ENCODE data around the gene TM4SF5.

TM4SF5 gene

DNA sequence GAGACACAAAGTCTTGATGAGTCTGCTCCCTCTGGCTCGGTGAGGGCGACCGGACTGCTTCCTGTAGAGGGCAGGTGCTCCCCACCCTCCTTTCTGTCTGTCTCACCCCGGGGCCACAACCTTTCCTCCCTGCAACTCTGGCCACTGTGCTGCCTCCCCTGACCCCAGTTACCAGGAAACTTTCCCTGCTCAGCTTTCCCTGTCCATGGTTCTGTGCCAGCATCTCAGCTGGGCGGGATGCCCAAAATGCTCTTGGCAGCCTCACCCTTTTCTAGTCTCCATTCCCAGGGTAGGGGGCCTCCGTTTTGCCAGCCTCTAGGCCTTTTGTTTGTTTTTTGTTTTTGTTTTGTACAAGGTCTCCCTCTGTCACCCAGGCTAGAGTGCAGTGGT lies 36.7 kb downstream of the TM4SF5 start:
- no CpG with 5 or more reads among the region's 6 CpGs for WGBS (ENCODE audit: insufficient coverage, insufficient read length)
- Histone ChIP-seq H3K4me1 (ENCODE audit: control insufficient read depth, insufficient read depth, low read length) (no peaks in the 10 kb centered on the region), H3K27me3 (ENCODE audit: control insufficient read depth, insufficient read depth, low read length) (no peaks in the 10 kb centered on the region), H3K27ac (ENCODE audit: low read length) (no peak overlapping the region), H3K4me3 (ENCODE audit: low read length) (no peak overlapping the region), H3K9me3 (ENCODE audit: control insufficient read depth, insufficient read depth, low read length) (no peaks in the 10 kb centered on the region), H3K36me3 (ENCODE audit: control insufficient read depth, insufficient read depth, low read length) (0 out of 2 replicates have a peak, but pooled peaks cover 2% of the 10 kb centered on the region)
- DNase-seq (ENCODE audit: low read depth, low spot score), result no peak

DNA sequence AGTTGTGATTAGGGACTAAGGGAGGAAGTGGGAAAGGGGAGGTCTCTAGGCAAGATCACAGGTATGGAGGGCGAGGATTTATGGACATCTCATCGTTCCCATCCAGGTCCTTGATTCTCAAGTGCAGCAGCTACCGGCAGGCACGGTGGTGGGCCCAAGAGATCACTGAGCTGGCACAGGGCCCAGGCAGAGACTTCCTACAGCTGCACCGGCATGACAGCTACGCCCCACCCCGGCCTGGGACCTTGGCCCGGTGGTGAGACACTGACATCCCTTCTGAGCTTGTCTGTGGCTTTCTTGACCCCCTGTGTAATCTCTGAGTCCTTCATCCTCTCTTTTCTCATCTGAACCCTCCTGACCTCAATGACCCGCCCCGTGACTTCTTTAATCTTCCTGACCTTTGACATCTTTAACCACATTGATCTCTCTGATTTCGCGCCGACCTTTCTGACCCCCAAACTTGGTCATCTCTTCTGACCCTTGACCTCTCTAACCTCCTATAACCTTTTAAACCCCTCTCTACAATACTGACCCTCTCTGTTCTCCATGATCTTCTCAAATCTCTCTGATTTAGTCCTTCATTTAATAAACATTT lies 39.1 kb downstream of the TM4SF5 start:
- Histone ChIP-seq H3K27me3 (ENCODE audit: control insufficient read depth, insufficient read depth, low read length) (no peaks in the 10 kb centered on the region), H3K4me3 (ENCODE audit: low read length) (no peak overlapping the region), H3K9me3 (ENCODE audit: control insufficient read depth, insufficient read depth, low read length) (no peaks in the 10 kb centered on the region), H3K4me1 (ENCODE audit: control insufficient read depth, insufficient read depth, low read length) (no peaks in the 10 kb centered on the region), H3K36me3 (ENCODE audit: control insufficient read depth, insufficient read depth, low read length) (peaks cover 6% of the 10 kb centered on the region), H3K27ac (ENCODE audit: low read length) (no peak overlapping the region)
- DNase-seq (ENCODE audit: low read depth, low spot score), result no peak
- no CpG with 5 or more reads among the region's 13 CpGs for WGBS (ENCODE audit: insufficient coverage, insufficient read length)

DNA sequence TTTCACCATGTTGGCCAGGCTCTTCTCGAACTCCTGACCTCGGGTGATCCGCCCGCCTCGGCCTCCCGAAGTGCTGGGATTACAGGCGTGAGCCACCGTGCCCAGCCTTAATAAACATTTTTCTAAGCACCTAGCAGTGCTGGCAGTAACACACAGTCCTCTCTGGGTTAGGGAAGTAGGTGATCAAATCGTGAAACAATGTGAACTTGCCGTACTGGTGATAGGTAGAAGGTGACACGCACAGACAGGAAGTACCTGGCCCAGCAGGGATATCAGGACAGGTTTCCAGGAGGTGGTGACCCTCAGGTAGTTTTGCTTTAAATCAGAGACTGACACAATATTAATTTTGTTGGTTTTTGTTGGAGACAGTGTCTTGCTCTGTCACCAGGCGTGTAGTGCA lies 39.8 kb downstream of the TM4SF5 start:
- no CpG with 5 or more reads among the region's 12 CpGs for WGBS (ENCODE audit: insufficient coverage, insufficient read length)
- no peaks in the 10 kb centered on the region for H3K9me3 ChIP-seq (ENCODE audit: control insufficient read depth, insufficient read depth, low read length)
- H3K27ac ChIP-seq (ENCODE audit: low read length), result no peak overlapping the region
- H3K27me3 ChIP-seq (ENCODE audit: control insufficient read depth, insufficient read depth, low read length), result no peaks in the 10 kb centered on the region
- peaks cover 7% of the 10 kb centered on the region for H3K36me3 ChIP-seq (ENCODE audit: control insufficient read depth, insufficient read depth, low read length)
- H3K4me1 ChIP-seq (ENCODE audit: control insufficient read depth, insufficient read depth, low read length), result no peaks in the 10 kb centered on the region
- no peak overlapping the region for H3K4me3 ChIP-seq (ENCODE audit: low read length)
- DNase-seq (ENCODE audit: low read depth, low spot score), result no peak

DNA sequence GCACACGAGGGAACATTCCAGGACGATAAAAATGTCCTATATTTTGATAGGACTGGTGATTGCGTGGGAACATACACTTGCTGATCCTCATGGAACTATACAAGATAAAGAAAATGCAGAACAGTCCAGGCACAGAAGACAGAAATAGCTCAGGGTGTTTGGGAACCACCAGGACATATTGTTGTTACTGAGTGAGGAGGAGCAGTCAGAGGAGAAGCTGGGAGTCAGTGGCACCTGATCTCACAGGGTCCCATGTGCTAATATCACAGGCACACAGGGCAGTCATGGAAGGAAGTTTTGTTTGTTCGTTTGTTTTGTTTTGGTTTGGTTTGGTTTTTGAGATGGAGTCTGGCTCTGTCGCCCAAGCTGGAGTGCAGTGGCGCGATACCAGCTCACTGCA lies 41.0 kb downstream of the TM4SF5 start:
- Histone ChIP-seq H3K27ac (ENCODE audit: low read length) (no peak overlapping the region), H3K9me3 (ENCODE audit: control insufficient read depth, insufficient read depth, low read length) (no peaks in the 10 kb centered on the region), H3K27me3 (ENCODE audit: control insufficient read depth, insufficient read depth, low read length) (no peaks in the 10 kb centered on the region), H3K4me1 (ENCODE audit: control insufficient read depth, insufficient read depth, low read length) (no peaks in the 10 kb centered on the region), H3K4me3 (ENCODE audit: low read length) (no peak overlapping the region), H3K36me3 (ENCODE audit: control insufficient read depth, insufficient read depth, low read length) (peaks cover 14% of the 10 kb centered on the region)
- no peak for DNase-seq (ENCODE audit: low read depth, low spot score)
- no CpG with 5 or more reads among the region's 7 CpGs for WGBS (ENCODE audit: insufficient coverage, insufficient read length)

DNA sequence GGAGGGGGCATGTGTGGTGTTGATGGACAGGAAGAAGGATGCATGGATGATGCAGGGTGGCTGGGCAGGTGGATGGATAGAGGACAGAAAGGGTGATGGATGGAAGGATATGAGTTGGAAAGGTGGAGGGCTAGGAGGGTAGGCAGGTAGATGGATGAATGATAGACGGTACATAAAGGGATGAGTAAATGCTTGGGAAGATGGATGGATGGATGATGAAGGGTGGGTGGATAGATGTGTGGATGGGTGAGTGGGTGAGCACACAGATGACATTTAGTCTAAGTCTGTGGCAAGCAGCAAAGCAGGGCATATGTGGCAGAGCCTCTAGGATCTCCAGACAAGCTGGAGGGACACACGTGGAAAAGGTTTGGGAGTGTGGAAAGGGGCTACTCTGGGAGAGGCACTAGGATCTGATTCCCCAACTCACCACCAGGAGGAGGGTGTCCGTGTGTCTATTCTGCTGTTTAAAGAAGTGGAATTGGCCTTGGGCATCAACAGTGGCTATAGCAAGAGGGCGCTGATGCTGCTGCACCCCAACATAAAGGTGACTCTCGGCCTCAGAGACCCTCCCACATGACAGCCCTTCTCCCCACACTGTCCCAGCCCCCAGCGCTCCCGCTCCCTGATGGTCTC lies 43.5 kb downstream of the TM4SF5 start:
- 100% methylated on average over 1 of the region's 7 CpGs for WGBS (ENCODE audit: insufficient coverage, insufficient read length)
- Histone ChIP-seq H3K27me3 (ENCODE audit: control insufficient read depth, insufficient read depth, low read length) (no peaks in the 10 kb centered on the region), H3K4me3 (ENCODE audit: low read length) (no peak overlapping the region), H3K27ac (ENCODE audit: low read length) (no peak overlapping the region), H3K9me3 (ENCODE audit: control insufficient read depth, insufficient read depth, low read length) (no peaks in the 10 kb centered on the region), H3K4me1 (ENCODE audit: control insufficient read depth, insufficient read depth, low read length) (no peaks in the 10 kb centered on the region), H3K36me3 (ENCODE audit: control insufficient read depth, insufficient read depth, low read length) (peaks cover 14% of the 10 kb centered on the region)
- no peak for DNase-seq (ENCODE audit: low read depth, low spot score)

DNA sequence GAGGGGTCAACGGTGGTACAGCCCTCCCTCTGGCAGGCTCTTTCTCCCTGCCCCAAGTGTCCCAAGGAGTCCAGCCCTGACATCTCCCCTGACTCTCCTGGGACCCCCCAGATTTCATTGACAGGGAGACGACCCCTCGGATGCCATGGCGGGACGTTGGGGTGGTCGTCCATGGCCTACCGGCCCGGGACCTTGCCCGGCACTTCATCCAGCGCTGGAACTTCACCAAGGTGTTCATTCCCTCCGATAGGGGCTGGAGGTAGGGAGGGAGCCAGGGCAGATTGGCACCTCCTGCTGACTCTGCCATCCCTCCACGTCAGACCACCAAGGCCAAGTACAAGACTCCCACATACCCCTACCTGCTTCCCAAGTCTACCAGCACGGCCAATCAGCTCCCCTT lies 45.1 kb downstream of the TM4SF5 start:
- H3K4me3 ChIP-seq (ENCODE audit: low read length), result no peak overlapping the region
- no CpG with 5 or more reads among the region's 13 CpGs for WGBS (ENCODE audit: insufficient coverage, insufficient read length)
- no peaks in the 10 kb centered on the region for H3K9me3 ChIP-seq (ENCODE audit: control insufficient read depth, insufficient read depth, low read length)
- DNase-seq (ENCODE audit: low read depth, low spot score), result no peak
- peaks cover 11% of the 10 kb centered on the region for H3K36me3 ChIP-seq (ENCODE audit: control insufficient read depth, insufficient read depth, low read length)
- H3K4me1 ChIP-seq (ENCODE audit: control insufficient read depth, insufficient read depth, low read length), result no peaks in the 10 kb centered on the region
- no peaks in the 10 kb centered on the region for H3K27me3 ChIP-seq (ENCODE audit: control insufficient read depth, insufficient read depth, low read length)
- H3K27ac ChIP-seq (ENCODE audit: low read length), result no peak overlapping the region

DNA sequence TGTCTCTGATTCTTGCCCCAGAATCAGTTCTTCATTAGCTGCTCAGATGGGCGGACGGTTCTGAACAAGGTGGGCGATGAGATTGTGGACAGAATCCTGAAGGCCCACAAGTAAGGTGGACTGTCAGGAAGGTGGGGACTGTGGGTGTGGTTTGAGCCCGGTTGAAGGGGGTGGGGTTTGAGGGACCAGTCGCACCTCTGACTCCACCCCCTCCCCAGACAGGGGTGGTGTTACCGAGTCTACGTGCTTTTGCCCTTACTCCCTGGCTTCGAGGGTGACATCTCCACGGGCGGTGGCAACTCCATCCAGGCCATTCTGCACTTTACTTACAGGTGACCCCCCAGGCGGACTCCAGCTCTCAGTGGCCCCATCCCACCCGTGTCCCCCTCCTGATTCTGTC lies 46.6 kb downstream of the TM4SF5 start:
- Histone ChIP-seq H3K27me3 (ENCODE audit: control insufficient read depth, insufficient read depth, low read length) (no peaks in the 10 kb centered on the region), H3K27ac (ENCODE audit: low read length) (no peak overlapping the region), H3K9me3 (ENCODE audit: control insufficient read depth, insufficient read depth, low read length) (no peaks in the 10 kb centered on the region), H3K4me3 (ENCODE audit: low read length) (no peak overlapping the region), H3K4me1 (ENCODE audit: control insufficient read depth, insufficient read depth, low read length) (no peaks in the 10 kb centered on the region), H3K36me3 (ENCODE audit: control insufficient read depth, insufficient read depth, low read length) (peaks cover 11% of the 10 kb centered on the region)
- no CpG with 5 or more reads among the region's 12 CpGs for WGBS (ENCODE audit: insufficient coverage, insufficient read length)
- DNase-seq (ENCODE audit: low read depth, low spot score), result no peak

DNA sequence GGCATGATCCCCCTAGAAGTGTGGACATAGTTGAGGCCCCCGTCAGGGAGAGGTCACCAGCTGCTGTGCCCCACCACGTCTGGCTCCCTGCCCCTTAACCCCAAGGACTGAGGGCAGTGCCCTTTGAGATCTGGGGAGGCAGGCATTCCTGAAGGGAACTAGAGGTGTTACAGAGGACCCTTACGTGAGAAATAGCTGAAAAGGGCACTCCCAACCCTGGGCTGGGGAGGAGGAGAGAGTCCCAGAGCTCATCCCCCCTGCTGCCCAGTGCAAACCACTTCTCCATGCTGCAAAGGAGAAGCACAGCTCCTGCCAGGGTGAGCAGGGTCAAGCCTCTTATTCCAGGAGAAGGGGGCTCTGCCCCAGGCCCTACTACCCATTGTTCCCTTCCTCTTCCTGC lies 51.1 kb downstream of the TM4SF5 start:
- Histone ChIP-seq H3K27ac (ENCODE audit: low read length) (no peak overlapping the region), H3K4me1 (ENCODE audit: control insufficient read depth, insufficient read depth, low read length) (no peaks in the 10 kb centered on the region), H3K4me3 (ENCODE audit: low read length) (no peak overlapping the region), H3K9me3 (ENCODE audit: control insufficient read depth, insufficient read depth, low read length) (no peaks in the 10 kb centered on the region), H3K36me3 (ENCODE audit: control insufficient read depth, insufficient read depth, low read length) (no peaks in the 10 kb centered on the region; the same call in 1 of the 2 replicates), H3K27me3 (ENCODE audit: control insufficient read depth, insufficient read depth, low read length) (no peaks in the 10 kb centered on the region)
- no peak for DNase-seq (ENCODE audit: low read depth, low spot score)
- no CpG with 5 or more reads among the region's 3 CpGs for WGBS (ENCODE audit: insufficient coverage, insufficient read length)

DNA sequence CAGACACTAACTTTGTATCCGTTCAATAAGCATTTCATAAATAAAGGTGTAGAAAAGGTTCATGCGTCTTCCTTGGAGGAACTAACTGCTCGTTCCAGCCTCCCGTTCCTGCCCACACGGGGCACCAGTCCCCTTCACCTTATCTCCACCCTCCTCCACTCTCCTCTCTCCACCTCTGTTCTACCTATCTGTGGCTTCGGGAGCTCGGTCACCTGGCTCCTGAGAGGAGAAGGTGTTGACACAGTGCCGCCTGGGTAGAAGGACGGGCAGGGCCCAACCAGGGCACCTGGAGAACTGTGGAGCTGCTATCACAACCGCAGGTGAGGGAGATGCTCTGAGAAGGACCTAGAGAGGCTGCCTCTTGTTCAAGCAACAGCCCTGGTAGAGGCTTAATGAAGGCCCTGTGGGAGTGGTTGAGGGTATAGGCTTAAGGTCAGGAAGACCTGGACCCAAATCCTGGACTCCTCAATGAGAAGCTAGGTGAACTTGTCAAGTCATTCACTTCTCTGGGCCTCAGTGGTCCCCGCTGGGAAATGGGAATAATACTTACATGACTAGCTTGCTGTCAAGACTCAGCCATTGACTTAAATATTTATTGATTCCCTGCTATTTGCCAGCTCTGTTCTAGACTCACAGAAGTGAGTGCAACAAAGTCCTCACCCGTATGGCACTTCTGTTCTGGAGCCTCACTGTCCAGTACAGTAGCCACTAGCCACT lies 51.8 kb downstream of the TM4SF5 start:
- DNase-seq (ENCODE audit: low read depth, low spot score), result no peak
- Histone ChIP-seq H3K27me3 (ENCODE audit: control insufficient read depth, insufficient read depth, low read length) (no peaks in the 10 kb centered on the region), H3K4me1 (ENCODE audit: control insufficient read depth, insufficient read depth, low read length) (no peaks in the 10 kb centered on the region), H3K9me3 (ENCODE audit: control insufficient read depth, insufficient read depth, low read length) (no peaks in the 10 kb centered on the region), H3K36me3 (ENCODE audit: control insufficient read depth, insufficient read depth, low read length) (no peaks in the 10 kb centered on the region; the same call in 1 of the 2 replicates), H3K4me3 (ENCODE audit: low read length) (no peak overlapping the region), H3K27ac (ENCODE audit: low read length) (no peak overlapping the region)
- no CpG with 5 or more reads among the region's 12 CpGs for WGBS (ENCODE audit: insufficient coverage, insufficient read length)

DNA sequence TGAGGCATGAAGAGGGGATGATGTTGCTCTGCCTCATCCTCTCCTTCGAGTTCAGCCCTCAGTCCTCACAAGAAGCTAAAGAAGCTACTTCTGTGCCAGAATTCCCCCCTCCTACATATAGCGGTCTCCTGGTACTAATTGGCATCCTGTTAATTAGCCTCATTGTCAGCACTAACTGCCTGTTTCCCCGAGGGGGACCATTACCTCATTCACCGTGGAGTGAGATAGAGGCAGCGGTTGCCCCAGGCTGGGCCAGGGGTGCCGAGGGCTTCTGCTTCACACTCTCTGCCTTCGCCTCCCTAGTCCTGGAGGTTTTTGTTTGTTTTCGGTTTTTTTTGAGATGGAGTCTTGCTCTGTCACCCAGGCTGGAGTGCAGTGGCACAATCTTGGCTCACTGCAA lies 55.7 kb downstream of the TM4SF5 start:
- Histone ChIP-seq H3K4me3 (ENCODE audit: low read length) (no peak overlapping the region), H3K27me3 (ENCODE audit: control insufficient read depth, insufficient read depth, low read length) (no peaks in the 10 kb centered on the region), H3K36me3 (ENCODE audit: control insufficient read depth, insufficient read depth, low read length) (no peaks in the 10 kb centered on the region; the same call in 1 of the 2 replicates), H3K27ac (ENCODE audit: low read length) (no peak overlapping the region), H3K4me1 (ENCODE audit: control insufficient read depth, insufficient read depth, low read length) (no peaks in the 10 kb centered on the region), H3K9me3 (ENCODE audit: control insufficient read depth, insufficient read depth, low read length) (no peaks in the 10 kb centered on the region)
- WGBS (ENCODE audit: insufficient coverage, insufficient read length), result no CpG with 5 or more reads among the region's 8 CpGs
- DNase-seq (ENCODE audit: low read depth, low spot score), result no peak

All from iPS DF 6.9 (cell line).